Peyer's patch (tissue), 4 donors: ENCODE data around the gene SYCP2. TPM values are rescaled to one million over a fixed set of nuclear protein-coding genes. Genes with fewer than 3 reads are reported as not detected.
A peak's percentile ranks its signal among the peaks of the same experiment; 100 is the strongest.

ENCODE experiments used
- DNase-seq, 3 donors: peaks; one replicate each; pipeline ENCODE4 v3.0.0-alpha.2; 2017 to 2019
- H3K27ac ChIP-seq, 4 donors: fragments of 200-600 bp; sonication (generic); one replicate each; pipeline ENCODE4 v1.5.1; 2016 to 2019
- H3K27me3 ChIP-seq, 2 donors: fragments of 200-600 bp; sonication (generic); one replicate each; pipeline ENCODE4 v1.5.1; 2019
- H3K36me3 ChIP-seq, 3 donors: fragments of 200-600 bp; sonication (generic); one replicate each; pipeline ENCODE4 v1.5.1; 2016 to 2019
- H3K4me1 ChIP-seq, 4 donors: fragments of 200-600 bp; sonication (generic); one replicate each; pipeline ENCODE4 v1.5.1; 2016 to 2019
- H3K4me3 ChIP-seq, 4 donors: fragments of 200-600 bp; sonication (generic); 1 replicate in 3 of 4; 2 replicates in 1 of 4; pipeline ENCODE4 v1.5.1; 2016 to 2019; ENCODE audit warnings: mild to moderate bottlenecking in 1 of 4
- H3K9me3 ChIP-seq, 4 donors: fragments of 200-600 bp; sonication (generic); one replicate each; pipeline ENCODE4 v1.5.1; 2016 to 2019; ENCODE audit warnings: mild to moderate bottlenecking in 1 of 4
- CTCF ChIP-seq, 6 experiments: fragments of 450-650 bp in 4 of 6; fragments of 200-600 bp in 2 of 6; sonication (generic) in 1 of 6; IDR thresholded peaks; one replicate each; pipeline ENCODE4 v1.5.1; 2017 to 2019; ENCODE audit warnings: antibody characterized with exemption in 6 of 6, mild to moderate bottlenecking in 3 of 6, moderate library complexity in 1 of 6
- POLR2A ChIP-seq, 2 donors: fragments of 450-650 bp; IDR thresholded peaks; one replicate each; pipeline ENCODE4 v1.5.1; 2017; ENCODE audit warnings: antibody characterized with exemption in 2 of 2, mild to moderate bottlenecking in 2 of 2, moderate library complexity in 2 of 2
- total RNA-seq, 4 donors: library from RNA; depleted of rRNA; stranded (reverse); fragments of >200 nt; gene quantifications; one replicate each; pipeline ENCODE4 v1.1.0, GENCODE V29; 2016

Gene SYCP2
- total RNA-seq, 4 donors from 2014 or later = 2.0 to 35.5 (median 2.7) TPM

- no peaks in the 10 kb centered on the region for H3K36me3 ChIP-seq
- TF ChIP-seq POLR2A (IDR thresholded peaks at IDR 0.05) (no peak), CTCF (IDR thresholded peaks at IDR 0.05) (no peak)
- no peaks in the 10 kb centered on the region for H3K9me3 ChIP-seq
- no peak for DNase-seq
- H3K27ac ChIP-seq = no peak overlapping the region
- H3K27me3 ChIP-seq = no peaks in the 10 kb centered on the region
- peaks cover 0 to 13% (median 0%) of the 10 kb centered on the region in 4 donors for H3K4me1 ChIP-seq
- no peak overlapping the region for H3K4me3 ChIP-seq
Observed at GRCh38 chr20:59817846-59818615, 115.4 kb downstream of the SYCP2 start.

- no peaks in the 10 kb centered on the region for H3K9me3 ChIP-seq
- no peaks in the 10 kb centered on the region for H3K27me3 ChIP-seq
- peaks cover 0 to 13% (median 0%) of the 10 kb centered on the region in 4 donors for H3K4me1 ChIP-seq
- DNase-seq = peak in 1 of 3 donors; percentile 9
- no peak overlapping the region for H3K27ac ChIP-seq
- no peaks in the 10 kb centered on the region for H3K36me3 ChIP-seq
- no peak for TF ChIP-seq CTCF (IDR thresholded peaks at IDR 0.05)
- no peak for TF ChIP-seq POLR2A (IDR thresholded peaks at IDR 0.05)
- no peak overlapping the region for H3K4me3 ChIP-seq
Observed at GRCh38 chr20:59817406-59817805, 116.0 kb downstream of the SYCP2 start.

GRCh38 chr20:59816146-59816738, 117.2 kb downstream of the SYCP2 start:
- peak overlapping the region in 2 of 4 donors; percentile 32 to 42 for H3K27ac ChIP-seq
- H3K4me1 ChIP-seq = peaks cover 0 to 12% (median 0%) of the 10 kb centered on the region in 4 donors
- H3K36me3 ChIP-seq = no peaks in the 10 kb centered on the region
- H3K4me3 ChIP-seq = no peak overlapping the region
- H3K9me3 ChIP-seq = no peaks in the 10 kb centered on the region
- peak in 1 of 3 donors; percentile 47 for DNase-seq
- H3K27me3 ChIP-seq = no peaks in the 10 kb centered on the region
- TF ChIP-seq POLR2A (IDR thresholded peaks at IDR 0.05) (no peak), CTCF (IDR thresholded peaks at IDR 0.05) (no peak)

DNA sequence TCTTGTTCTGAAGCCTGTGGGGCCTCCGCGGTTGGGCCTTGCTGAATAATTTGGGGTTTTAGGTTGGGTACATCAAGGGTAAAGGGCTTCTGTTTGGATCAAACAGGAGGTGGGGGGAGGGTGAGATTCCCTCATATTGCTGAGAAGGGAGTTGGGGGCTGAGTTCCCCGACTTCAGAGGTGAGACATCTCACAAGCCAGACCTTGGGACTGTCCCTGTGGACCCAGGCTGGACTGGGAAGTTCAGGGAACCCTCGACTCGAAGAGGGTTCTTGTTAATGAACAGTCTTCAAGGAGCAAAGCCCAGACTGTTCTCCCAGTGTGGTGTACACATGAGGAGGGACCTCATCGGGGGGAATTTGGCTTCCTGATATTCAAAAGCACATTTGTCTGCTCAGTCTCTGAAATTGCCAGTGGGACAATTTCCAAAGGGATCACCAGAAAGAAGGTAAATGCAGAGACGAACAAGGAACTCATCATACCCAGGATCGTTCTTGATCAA, 118.5 kb downstream of the SYCP2 start:
- H3K4me1 ChIP-seq = no peaks in the 10 kb centered on the region
- H3K36me3 ChIP-seq = no peaks in the 10 kb centered on the region
- H3K27ac ChIP-seq = no peak overlapping the region
- no peak overlapping the region for H3K4me3 ChIP-seq
- H3K9me3 ChIP-seq = no peaks in the 10 kb centered on the region
- TF ChIP-seq CTCF (IDR thresholded peaks at IDR 0.05) (no peak), POLR2A (IDR thresholded peaks at IDR 0.05) (no peak)
- no peaks in the 10 kb centered on the region for H3K27me3 ChIP-seq
- DNase-seq = no peak

GRCh38 chr20:59813948-59814839, 119.2 kb downstream of the SYCP2 start:
- Histone ChIP-seq H3K9me3 (no peaks in the 10 kb centered on the region), H3K27me3 (no peaks in the 10 kb centered on the region), H3K4me1 (no peaks in the 10 kb centered on the region), H3K36me3 (no peaks in the 10 kb centered on the region), H3K27ac (no peak overlapping the region), H3K4me3 (no peak overlapping the region)
- DNase-seq = no peak
- TF ChIP-seq CTCF (IDR thresholded peaks at IDR 0.05) = no peak
- TF ChIP-seq POLR2A (IDR thresholded peaks at IDR 0.05) = no peak
